EL (cell line): Measurements from ENCODE around the gene ARHGEF7.

Experiments used
- DNase-seq: peaks from one replicate; pipeline ENCODE4 v3.0.0-alpha.2; 2016

The ARHGEF7 gene

DNA sequence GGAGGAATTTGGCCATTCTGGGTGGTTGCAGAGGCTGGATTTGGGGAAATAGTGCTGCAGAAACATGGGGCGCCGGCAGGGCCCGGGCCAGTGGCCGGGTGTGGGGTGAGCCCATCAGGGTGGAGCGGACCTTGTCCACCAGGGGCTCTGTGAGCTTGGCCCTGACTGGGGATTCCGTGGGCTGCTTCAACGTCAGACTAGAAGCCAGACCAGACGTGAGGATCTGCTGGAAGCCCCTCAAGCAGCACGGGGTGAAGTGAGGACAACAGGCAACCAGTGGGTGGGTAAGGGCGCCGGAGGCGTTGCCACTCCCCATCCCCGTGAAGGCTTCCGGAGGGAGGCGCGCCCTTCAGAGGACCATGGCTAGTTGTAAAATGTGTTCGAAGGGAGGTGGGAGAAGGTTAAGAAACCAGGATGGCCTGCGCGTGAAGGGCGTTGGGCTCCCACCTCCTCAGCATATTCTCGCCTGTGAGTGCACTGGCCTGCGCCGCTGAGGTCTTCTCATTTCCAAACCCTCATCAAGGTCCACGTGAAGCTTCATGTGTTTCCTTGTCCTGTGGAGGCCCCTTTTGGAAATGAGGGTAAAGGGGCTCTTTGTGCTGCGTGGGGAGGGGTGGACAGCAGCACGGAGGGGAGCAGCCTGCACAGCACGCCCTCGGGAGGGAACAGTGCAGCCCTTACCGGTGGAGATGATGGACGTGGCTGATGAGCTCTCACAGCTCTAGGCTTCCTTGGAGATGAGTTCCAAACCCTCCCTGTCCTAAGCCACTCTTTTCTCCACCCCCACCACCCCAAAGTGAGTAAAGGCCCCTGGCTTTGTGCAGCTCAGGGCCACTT, 213.7 kb downstream of the ARHGEF7 start:
- DNase-seq: no peak

DNA sequence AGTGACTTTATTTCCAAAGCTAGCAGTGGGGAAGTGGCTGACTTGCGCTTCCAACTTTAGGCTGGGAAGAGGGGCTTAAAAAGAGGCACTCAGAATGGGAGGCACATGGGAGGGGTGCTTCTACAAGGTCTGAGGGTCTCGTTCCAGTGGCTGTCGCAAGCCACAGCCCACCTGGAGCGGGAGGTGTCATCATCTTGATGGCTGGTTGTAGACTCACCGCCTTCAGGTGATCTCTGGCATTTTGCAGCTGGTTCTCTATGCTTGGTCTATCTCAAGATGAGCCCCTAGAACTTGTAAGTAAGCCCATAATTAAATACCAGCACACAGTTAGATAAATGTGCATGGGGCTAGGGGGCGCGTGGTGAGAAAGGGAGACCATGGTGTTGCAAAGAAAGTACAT, 214.5 kb downstream of the ARHGEF7 start:
- no peak for DNase-seq

DNA sequence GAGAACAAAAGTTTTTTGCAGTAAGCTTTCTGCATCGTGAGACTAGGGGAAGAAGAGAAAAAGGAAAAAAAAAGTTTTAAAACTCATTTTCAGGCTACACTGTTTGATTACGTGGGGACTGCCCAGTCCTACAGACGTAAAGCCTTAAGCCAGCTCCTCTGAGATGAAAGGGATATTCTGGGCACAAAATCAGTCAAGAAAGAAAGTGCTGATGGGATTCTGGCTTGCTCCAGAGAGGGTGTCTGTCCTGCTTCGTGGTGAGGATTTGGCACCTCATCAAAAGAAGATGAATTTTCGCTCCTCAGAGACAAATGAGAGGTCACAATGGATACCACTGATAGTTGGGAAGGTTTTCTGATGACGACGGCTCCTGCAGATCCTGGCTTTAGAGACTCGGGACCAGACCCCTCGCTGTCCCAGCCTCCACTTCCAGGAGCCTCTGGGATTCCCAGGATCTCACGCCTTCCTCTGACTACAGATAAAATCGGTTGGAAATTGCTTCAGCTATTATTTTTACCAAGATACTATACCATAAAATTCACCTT, 215.0 kb downstream of the ARHGEF7 start:
- no peak for DNase-seq

DNA sequence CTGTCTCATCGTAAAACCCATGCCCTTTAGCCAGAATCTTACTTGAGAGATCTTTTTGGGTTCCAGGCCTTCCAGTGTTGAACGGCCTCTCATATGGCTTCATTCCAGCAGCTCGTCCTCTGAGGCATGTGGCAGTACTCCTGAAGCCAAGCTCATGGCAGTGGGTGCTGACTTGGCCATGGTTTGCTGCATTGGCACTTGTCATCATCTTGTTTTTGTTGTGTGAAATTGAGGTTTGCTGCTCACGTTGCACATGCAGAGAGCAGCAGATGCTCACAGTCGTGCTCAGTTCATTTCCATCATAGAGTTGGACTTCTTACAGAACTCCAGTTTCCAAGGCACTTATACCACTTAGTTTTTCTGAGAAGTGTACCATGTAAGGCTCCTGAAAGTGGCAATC, 220.2 kb downstream of the ARHGEF7 start:
- no peak for DNase-seq

DNA sequence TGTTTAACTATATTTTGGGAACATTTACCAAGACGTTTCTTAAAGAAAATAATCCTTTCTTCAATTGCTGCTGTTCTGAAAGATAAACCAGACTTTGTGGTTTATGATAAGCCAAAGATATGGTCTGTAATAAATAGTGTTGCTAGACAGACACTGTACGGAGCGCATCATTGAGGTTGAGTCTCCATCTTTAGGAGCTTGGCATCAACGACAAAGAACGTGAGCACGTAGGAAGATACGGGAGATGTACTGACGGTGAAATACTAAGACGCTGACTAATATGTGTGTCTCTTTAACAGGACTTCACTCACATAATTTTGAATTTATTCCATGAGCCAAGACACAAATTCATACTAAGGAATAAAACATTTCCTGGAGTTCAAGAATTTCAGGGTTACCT, 221.6 kb downstream of the ARHGEF7 start:
- DNase-seq: peak; percentile 45

DNA sequence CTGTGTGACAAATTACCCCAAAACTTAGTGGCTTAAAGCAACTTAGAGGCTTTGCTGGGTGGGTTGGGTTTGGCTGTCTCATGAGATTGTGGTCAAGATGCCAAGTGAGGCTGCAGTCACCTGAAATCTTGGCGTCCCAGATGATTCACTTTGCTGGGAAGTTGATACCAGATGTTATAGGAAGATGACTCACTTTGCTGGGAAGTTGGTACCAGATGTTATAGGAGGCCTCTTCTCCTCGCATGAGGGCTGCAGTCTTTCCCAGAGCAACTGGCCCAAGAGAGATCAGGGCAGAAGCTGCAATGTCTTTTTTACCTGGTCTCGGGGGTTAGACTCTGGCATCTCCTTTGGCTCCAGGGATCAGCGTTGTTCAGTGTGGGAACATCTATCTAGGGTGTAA, 222.1 kb downstream of the ARHGEF7 start:
- peak; percentile 93 for DNase-seq

DNA sequence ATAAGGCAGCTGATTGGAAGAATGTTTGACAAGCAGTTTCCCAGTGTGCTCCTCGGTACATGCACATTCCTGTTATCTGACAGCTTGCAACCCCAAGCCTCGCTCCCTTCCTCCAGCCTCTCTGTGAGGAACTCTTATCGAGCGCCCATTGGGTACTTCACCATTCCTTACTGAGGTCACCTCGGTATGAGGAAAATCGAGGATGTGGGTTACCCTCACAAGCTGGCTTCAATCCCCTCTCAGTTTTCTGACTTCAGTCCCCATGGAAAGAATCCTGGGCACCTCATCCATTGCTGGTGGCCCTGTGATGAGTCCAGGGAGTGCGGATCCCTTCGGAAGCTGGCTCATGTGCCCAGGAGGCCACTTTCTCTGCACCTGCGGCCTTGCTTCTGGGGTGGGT, 222.6 kb downstream of the ARHGEF7 start:
- DNase-seq: no peak

DNA sequence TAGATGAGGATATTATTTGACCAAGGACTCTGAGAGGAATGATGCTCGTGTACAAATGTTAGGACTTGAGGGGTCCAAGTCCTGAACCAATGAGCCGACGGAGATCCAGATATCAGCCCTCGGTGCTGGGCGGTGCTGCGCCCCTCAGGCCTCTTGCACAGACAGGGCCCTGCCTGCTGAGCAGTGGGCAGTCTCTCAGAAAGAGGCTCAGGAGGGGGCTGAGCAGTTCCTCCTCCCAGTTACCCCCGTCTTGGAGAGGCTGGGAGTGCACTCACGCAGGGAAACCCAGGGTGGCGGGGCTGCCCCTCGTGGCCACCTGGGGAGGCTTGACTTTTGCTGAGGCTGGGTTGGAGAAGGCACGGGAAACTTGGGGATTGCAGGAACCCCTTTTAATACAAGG, 223.7 kb downstream of the ARHGEF7 start:
- no peak for DNase-seq

DNA sequence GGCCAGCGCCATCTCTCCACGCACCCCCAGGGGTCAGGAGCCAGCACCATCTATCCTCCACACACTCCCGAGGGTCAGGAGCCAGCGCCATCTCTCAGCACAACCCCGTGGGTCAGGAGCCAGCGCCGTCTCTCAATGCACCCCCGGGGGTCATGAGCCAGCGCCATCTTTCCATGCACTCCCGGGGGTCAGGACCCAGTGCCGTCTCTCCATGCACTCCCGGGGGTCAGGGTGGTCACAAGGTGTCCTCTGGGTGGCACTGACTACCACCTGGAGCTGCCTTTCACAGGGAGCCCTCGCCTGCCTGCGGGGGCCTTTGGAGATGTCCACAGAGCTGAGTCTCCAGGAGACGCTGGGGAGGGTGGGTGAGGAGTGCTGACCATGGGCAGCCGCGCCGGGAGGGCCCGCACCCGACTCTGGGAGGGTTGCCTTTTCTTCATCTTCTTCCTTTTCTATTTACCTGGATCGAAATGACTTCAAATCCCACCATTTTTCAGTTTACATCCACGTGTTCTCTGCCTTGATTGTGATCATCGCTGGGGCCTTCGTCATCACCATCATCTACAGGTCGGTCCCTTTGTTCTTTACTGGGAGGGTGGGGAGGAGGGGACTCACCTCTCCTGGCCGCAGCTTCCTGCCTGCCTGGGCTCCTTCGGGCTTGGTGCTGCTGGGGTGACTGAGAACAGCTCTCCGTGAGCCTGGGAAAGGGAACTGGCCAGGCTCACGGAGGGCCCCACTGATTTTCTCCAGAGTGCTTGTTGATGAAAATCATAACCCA, 224.4 kb downstream of the ARHGEF7 start:
- no peak for DNase-seq

DNA sequence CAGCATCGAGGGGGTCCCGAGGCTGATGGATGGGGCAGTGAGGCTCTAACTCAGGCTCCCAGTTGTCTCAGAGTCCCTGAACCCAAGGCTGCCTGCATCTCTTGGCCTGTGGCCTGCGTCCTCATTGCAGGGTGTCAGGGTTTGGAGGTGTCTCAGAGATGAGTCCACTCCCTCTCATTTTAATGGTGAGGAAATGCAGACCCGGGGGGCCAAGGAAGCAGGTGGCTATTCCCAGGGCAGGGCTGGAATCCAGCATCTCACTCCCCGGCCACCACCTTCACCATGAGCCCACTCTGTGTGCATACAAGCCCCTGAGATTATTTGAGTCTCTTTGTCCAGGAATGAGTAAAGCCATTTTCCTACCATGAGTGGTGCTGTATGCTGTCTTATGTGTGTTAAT, 226.8 kb downstream of the ARHGEF7 start:
- no peak for DNase-seq

DNA sequence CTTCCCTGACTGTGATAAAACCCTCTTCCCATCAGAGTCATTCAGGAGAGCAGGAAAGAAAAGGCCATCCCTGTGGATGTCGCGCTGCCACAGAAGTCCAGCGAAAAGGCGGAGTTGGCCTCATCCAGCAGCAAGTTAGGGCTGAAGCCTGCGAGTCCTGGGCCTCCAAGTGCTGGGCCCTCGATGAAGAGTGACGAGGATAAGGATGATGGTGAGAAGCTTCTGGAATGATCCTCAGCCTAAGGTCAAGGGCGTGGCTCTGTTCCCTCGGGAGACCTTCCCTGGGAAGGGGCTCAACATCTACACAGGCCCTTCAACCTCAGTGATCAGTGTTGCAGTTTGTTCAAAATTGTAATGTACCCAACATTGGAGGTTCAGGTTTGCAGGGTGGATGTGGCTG, 227.6 kb downstream of the ARHGEF7 start:
- DNase-seq: no peak

DNA sequence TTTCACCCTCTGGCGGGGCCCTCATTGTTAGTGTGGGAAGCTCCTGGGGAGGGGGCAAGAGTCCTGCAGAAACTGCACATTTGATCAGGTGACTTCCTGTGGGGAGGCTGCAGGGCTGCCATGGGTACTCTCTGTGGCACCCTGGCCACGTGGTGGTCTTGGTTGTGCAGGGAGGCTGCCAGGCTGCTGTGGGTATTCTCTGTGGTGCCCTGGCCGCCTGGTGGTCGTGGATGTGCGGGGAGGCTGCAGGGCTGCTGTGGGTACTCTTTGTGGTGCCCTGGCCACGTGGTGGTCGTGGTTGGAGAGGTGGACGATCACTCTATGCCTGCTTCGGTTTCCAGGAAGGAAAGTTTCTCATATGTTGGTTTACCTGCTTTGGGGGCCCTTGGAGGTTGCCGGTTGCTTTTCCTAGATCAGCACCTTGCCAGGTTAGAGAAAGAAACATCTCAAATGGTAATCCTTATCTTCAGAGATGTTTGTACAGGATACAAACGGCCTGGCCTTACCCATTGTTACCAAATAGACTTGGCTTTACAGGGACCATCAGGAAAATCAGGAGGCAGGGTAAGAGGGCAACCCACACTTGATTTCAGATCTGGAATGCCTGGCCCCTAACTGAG, 228.2 kb downstream of the ARHGEF7 start:
- no peak for DNase-seq

DNA sequence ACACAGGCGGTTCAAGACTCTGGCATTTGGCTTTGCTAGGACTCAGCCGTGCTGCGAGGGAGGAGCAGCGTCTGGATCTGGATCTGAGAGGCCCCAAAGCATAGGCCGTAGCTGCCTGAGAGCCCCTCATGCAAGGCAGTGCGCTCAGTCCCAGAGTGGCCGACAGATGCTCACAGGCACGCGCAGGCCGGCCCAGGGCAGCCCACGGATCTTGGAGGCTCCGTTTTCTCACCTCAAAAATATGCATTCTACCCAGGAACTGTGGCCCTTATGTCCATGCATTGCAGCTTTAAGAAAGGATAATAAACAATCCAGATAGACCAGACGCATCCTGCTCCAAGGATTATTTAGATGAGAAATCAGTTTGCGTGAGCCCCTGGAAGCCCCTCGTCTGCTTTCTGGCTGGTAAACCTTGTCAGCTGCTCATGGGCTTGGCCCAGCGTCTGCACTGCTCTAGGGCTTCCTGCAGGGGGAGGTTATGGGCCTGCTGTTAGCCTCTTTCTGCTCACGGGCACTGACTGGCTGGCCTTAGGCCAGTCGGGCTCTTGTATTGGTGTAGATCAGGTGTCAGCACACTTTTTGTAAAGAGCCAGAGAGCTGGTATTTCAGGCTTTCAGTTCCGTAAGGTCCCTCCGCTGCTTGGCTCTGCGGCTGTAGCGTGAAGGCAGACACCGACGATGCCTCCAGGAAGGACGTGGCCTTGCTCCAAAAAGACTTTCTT, 229.5 kb downstream of the ARHGEF7 start:
- peak; percentile 76 for DNase-seq

DNA sequence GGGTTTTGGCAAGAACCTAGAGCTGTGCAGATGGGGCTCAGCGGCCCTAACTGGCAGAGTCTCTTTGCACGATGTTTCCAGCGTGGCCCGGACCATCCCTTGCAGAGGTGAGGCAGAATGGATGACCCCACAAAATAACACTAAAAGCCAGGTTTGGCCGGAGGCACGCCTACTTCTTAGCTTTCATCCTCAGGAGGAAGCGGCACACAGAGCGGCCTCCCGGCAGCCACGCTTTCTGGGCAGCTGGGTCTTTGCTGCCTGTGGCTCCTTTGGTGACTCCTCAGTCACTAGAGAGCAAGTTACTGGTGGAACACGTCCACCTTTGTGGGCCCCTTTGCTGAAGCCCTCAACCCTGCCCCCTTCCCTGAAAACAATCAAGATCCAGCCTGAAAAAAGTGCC, 230.6 kb downstream of the ARHGEF7 start:
- no peak for DNase-seq

DNA sequence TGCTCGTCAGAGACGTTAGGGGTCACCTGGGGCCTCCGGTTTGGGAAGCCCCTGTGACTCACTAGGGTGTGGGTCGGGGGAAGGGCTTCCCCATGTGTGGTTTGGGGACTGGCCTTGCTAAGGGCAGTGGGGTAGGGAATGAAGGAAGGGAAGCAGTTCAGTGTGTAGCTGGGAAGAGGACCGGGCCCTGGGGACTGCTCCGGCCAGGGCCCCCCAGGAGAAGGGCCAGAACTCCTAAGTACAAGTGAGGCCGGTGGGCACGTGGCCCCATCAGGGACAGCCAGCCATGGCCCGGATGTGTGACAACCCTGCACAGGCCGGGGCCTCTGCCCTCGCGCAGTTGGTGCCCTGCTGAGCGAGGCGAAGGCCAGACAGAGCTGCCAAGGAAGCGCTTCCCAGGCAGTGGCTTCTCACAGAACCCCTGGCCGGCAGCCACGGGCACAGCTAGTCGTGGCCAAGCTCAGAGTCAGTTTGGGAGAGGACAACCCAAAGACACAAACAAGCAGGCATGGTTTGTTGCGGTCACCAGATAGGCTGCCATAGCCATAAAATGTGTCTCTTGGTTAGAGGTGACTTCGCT, 231.1 kb downstream of the ARHGEF7 start:
- DNase-seq: no peak

DNA sequence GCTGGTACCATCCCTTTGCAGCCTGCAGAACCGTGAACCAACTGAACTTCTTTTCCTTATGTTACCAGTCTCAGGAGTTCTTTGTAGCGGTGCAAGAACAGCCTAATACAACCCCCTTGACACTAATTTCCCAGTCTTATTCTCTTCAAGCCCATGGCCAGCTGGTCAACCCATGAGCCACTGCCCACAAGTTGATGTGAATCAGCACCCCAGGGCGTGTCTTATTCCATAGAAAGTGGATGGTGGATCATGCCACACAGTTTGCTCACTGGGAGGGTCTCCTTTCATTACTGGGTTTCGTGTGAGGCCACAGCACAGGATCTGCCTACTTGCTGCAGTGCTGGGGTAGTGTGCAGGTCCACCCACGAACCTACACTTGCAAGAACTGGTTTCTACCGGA, 232.3 kb downstream of the ARHGEF7 start:
- no peak for DNase-seq

DNA sequence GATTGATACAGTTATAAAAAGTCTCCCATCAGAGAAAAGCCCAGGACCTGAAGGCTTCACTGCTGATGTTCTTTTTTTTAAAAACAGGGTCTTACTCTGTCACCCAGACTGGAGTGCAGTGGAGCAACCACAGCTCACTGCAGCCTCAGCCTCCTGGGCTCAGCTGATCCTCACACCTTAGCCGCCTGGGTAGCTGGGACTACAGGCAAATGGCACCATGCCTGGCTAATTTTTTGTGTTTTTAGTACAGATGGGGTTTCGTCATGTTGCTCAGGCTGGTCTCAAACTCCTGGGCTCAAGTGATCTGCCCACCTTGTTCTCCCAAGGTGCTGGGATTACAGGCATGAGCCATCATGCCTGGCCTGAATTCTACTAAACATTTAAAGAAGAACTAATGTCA, 238.4 kb downstream of the ARHGEF7 start:
- DNase-seq: no peak

DNA sequence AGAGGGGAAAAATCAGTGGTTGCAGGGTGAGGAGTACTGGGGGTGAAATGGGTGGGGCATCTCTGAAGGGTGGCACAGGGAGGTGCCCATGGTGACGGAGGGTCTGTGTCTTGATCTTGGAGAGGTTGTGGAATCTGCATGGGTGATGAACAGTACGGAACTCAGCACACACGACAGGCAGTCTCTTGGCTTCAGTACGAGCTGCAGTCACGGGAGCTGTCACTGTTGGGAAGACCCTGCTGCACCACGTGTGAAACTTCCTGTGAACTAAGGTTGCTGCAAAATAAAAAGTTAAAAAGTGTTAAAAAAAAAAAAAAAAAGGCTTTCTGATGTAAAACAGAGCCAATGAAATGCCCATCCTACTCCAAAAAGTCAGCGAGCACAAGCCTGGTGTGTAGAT, 239.7 kb downstream of the ARHGEF7 start:
- no peak for DNase-seq
